NCI-H146 treated with DMSO at 0.1 percent for 48 hours (cell line): Measurements from ENCODE around the gene P2RY11.

Experiments used
- DNase-seq: peaks from one replicate; lab custom pipeline; 2025; ENCODE audit not compliant: unreplicated experiment; lab: John Stamatoyannopoulos, UW

P2RY11 gene

GRCh38 chr19:10138879-10139795 is 27.6 kb downstream of the P2RY11 start:
- no peak for DNase-seq

GRCh38 chr19:10139952-10140351 is 28.5 kb downstream of the P2RY11 start:
- no peak for DNase-seq

- DNase-seq, result no peak
Observed at GRCh38 chr19:10141479-10141878, 30.0 kb downstream of the P2RY11 start.

- no peak for DNase-seq
Observed at GRCh38 chr19:10141973-10142372, 30.5 kb downstream of the P2RY11 start.

GRCh38 chr19:10142701-10143375 is 31.3 kb downstream of the P2RY11 start:
- no peak for DNase-seq

GRCh38 chr19:10143681-10144080 is 32.2 kb downstream of the P2RY11 start:
- no peak for DNase-seq

GRCh38 chr19:10144361-10144760 is 32.9 kb downstream of the P2RY11 start:
- no peak for DNase-seq

GRCh38 chr19:10145031-10145430 is 33.5 kb downstream of the P2RY11 start:
- no peak for DNase-seq

GRCh38 chr19:10146142-10146541 is 34.6 kb downstream of the P2RY11 start:
- DNase-seq, result no peak

GRCh38 chr19:10149427-10149826 is 37.9 kb downstream of the P2RY11 start:
- no peak for DNase-seq

GRCh38 chr19:10151521-10151920 is 40.0 kb downstream of the P2RY11 start:
- no peak for DNase-seq

- DNase-seq, result no peak
Observed at GRCh38 chr19:10152100-10152499, 40.6 kb downstream of the P2RY11 start.

- DNase-seq, result no peak
Observed at GRCh38 chr19:10155839-10156238, 44.3 kb downstream of the P2RY11 start.

GRCh38 chr19:10158071-10158470 is 46.6 kb downstream of the P2RY11 start:
- DNase-seq, result no peak

GRCh38 chr19:10158485-10158884 is 47.0 kb downstream of the P2RY11 start:
- no peak for DNase-seq

GRCh38 chr19:10159610-10160009 is 48.1 kb downstream of the P2RY11 start:
- DNase-seq, result no peak

GRCh38 chr19:10163536-10163935 is 52.0 kb downstream of the P2RY11 start:
- no peak for DNase-seq
